AG04449 (cell line): ENCODE data around the gene EML4.
"Not testable (repeated sequence)": the region's sequence is repeated elsewhere in the genome, so short reads cannot be mapped to it uniquely, and the experiment has no call there.

ENCODE experiments used
- CTCF ChIA-PET: fragments of 350-600 bp; formaldehyde crosslinking; extraction: SDS; loops from one replicate; lab custom pipeline; 2021; ENCODE audit warnings: antibody characterized with exemption; lab: Yijun Ruan, JAX
- POLR2A ChIA-PET: fragments of 400-600, 350-600 bp; formaldehyde crosslinking; extraction: SDS; loops from one replicate; lab custom pipeline; 2020; ENCODE audit warnings: antibody characterized with exemption, inconsistent platforms; lab: Yijun Ruan, JAX
- DNase-seq: peaks from one replicate; pipeline ENCODE4 v3.0.0-alpha.2; 2010; ENCODE audit warnings: low read depth, low spot score
- H3K4me3 ChIP-seq: 2 replicates; pipeline ENCODE4 v1.5.1; 2011; ENCODE audit warnings: low read depth, mild to moderate bottlenecking, control low read depth, low read length
- CTCF ChIP-seq: IDR thresholded peaks from one replicate; pipeline ENCODE4 v1.5.1; 2011; ENCODE audit warnings: mild to moderate bottlenecking, moderate library complexity, low read length, control low read depth, inconsistent platforms; ENCODE audit not compliant: insufficient read depth; ENCODE audit errors: missing control alignments

The EML4 gene

GRCh38 chr2:42170619-42171395 lies 1.7 kb downstream of the EML4 start:
- ChIA-PET CTCF (interaction anchor here (1.2 to 2.2 kb wide), 8 partner anchors 9 to 158 kb away, joined by 3 to 8 read pairs (median 6); no protein-coding TSS in a partner anchor), POLR2A (interaction anchor here (0.9 to 1.4 kb wide), 2 partner anchors 29 to 38 kb away, joined by 4 to 5 read pairs; no protein-coding TSS in a partner anchor)
- DNase-seq, result no peak
- TF ChIP-seq CTCF, result no peak
- H3K4me3 ChIP-seq, result peak overlapping the region; percentile 94

DNA sequence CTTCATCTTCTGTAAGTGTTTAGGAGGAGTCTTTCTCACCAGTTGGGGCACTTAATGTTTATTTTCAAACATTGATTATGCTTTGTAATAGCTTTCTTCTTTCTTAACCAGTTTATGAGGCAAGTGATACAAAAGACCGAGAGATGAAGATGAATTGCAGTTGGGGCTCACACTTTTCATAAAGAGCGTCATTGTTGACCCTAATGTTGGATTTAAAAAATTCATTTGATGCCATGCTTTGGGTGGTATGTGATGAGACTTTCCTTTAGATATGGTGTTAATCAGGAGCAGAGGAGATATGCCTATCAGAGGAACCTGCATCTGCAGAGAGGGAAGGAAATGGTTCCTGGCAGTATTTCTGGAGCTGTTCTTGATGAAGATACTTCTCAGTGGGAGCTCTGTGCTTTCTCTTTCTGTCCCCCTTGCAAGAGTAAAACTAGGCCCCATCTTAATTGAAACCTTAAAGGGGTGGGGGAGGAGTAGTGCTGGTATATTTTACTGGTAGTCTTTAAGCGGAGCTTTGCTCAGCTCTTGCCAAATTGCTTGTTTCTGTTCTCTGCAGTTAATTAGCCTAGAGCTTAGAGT lies 2.3 kb downstream of the EML4 start:
- peak overlapping the region; percentile 94 for H3K4me3 ChIP-seq
- DNase-seq, result no peak
- CTCF ChIA-PET, result interaction anchor here (1.4 to 2.2 kb wide), 7 partner anchors 9 to 157 kb away, joined by 4 to 8 read pairs (median 6); no protein-coding TSS in a partner anchor
- TF ChIP-seq CTCF, result no peak
- POLR2A ChIA-PET, result interaction anchor here (0.9 to 1.4 kb wide), 2 partner anchors 29 to 39 kb away, joined by 4 to 5 read pairs; no protein-coding TSS in a partner anchor

- no peak for TF ChIP-seq CTCF
- POLR2A ChIA-PET, result no interaction called here
- H3K4me3 ChIP-seq, result peak overlapping the region; percentile 94
- CTCF ChIA-PET, result interaction anchor here (1.4 to 2.2 kb wide), 6 partner anchors 8 to 77 kb away, joined by 4 to 8 read pairs (median 7); no protein-coding TSS in a partner anchor
- no peak for DNase-seq
These were observed 2.9 kb downstream of the EML4 start for GRCh38 chr2:42172020-42172419.

DNA sequence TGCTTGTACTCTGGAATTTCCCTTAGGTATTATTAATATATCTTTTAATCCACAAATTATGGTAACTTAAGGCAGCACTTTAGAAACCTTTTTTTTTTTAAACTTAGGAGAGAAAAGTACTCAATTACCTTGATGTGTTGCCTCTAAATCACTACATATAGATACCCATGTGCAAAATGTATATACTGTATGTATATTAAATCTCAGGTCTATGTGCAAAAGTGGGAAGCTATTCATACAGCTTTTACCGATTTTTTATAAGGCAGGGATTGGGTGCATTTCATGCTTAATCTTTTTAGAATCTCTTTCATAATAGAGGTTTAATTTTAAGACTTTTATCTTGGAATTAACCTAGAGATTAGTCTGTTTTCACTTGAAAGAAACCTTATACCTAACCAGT lies 3.4 kb downstream of the EML4 start:
- no peak for TF ChIP-seq CTCF
- POLR2A ChIA-PET, result no interaction called here
- H3K4me3 ChIP-seq, result no peak overlapping the region
- CTCF ChIA-PET, result interaction anchor here (1.4 to 1.5 kb wide), 2 partner anchors 10 to 76 kb away, joined by 4 to 5 read pairs; no protein-coding TSS in a partner anchor
- DNase-seq, result no peak

DNA sequence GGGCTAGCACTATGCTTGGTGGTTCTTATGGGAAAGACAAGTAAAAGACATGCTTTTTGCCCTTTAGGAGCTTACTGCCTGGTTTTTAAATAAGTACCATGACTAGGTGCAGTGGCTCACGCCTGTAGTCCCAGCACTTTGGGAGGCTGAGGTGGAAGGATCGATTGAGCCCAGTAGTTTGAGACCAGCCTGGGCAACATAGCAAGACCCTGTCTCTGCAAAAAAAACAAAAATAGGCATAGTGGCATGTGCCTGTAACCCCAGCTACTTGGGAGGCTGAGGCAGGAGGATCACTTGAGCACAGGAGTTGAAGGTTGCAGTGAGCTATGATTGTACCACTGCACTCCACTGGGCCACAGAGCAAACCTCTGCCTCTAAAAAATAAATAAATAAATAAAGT lies 4.3 kb downstream of the EML4 start:
- not testable (repeated sequence) for H3K4me3 ChIP-seq

DNA sequence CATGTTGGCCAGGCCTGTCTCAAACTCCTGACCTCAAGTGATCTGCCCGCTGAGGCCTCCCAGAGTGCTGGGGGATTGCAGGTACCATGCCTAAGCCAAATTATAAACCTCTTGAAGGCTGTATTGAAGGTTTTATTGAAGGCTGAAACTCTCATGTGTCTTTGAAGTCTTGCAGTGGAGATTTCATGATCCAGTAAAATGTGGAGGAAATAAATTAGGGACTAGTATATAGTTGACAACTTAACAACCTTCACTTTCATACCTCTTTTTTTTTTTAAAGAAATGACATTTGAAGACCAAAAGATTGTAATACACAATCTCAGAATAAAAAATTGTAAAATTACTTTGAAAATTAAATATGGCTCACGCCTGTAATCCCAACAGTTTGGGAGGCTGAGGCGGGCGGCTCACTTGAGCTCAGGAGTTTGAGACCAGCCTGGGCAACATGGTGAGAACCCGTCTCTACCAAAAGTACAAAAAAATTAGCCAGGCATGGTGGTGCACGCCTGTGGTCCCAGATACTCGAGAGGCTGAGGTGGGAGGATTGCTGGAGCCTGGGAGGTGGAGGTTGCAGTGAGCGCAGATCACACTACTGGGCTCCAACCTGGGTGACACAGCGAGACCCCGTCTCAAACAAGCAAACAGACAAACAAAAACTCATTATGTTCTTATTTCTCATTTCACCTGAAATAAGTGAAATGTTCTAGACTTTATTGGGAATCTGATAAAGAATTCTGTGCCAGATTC lies 8.0 kb downstream of the EML4 start:
- ChIA-PET CTCF (interaction anchor here (1.0 kb wide), 1 partner anchor 81 kb away, joined by 3 read pairs; no protein-coding TSS in a partner anchor), POLR2A (no interaction called here)
- no peak for DNase-seq
- H3K4me3 ChIP-seq, result no peak overlapping the region
- TF ChIP-seq CTCF, result no peak

More for the DNA sequence above, 4.3 kb downstream of the EML4 start:
- DNase-seq, POLR2A ChIA-PET: not testable (repeated sequence)
- CTCF ChIA-PET, result interaction anchor here (0.6 to 1.5 kb wide), 3 partner anchors 18 to 155 kb away, joined by 3 to 4 read pairs (median 3); no protein-coding TSS in a partner anchor
